Stimulated activated CD8-positive, alpha-beta memory T cell treated with anti-CD3 and anti-CD28 coated beads, Interleukin-4, amount 100 ng/mL, for 4 hours (primary cell): ENCODE data around the gene MT1B.
"Not testable (repeated sequence)": the region's sequence is repeated elsewhere in the genome, so short reads cannot be mapped to it uniquely, and the experiment has no call there.

Experiments used
- DNase-seq, 2 donors: peaks; one replicate each; pipeline ENCODE4 v3.0.0-alpha.2; 2020; ENCODE audit warnings: low read depth in 2 of 2, low spot score in 1 of 2

MT1B gene

GRCh38 chr16:56620339-56620897 lies 31.3 kb upstream of the MT1B start:
- DNase-seq: no peak

GRCh38 chr16:56621665-56622445 lies 29.8 kb upstream of the MT1B start:
- DNase-seq: not testable (repeated sequence)

- not testable (repeated sequence) for DNase-seq
Observed at GRCh38 chr16:56623184-56623583, 28.5 kb upstream of the MT1B start.

GRCh38 chr16:56623637-56624036 lies 28.0 kb upstream of the MT1B start:
- DNase-seq: no peak

GRCh38 chr16:56625140-56625942 lies 26.3 kb upstream of the MT1B start, which contains the start of gene MT1E:
Gene MT1E, plus strand, starts transcription at chr16:56625781. Its CDS starts 71 bp downstream, at chr16:56625852.
- DNase-seq: no peak

- no peak for DNase-seq
Observed at GRCh38 chr16:56625943-56626654, 25.6 kb upstream of the MT1B start.

- DNase-seq: no peak
Observed at GRCh38 chr16:56626685-56627084, 25.0 kb upstream of the MT1B start.

GRCh38 chr16:56628486-56629350 lies 23.0 kb upstream of the MT1B start:
- DNase-seq: no peak

GRCh38 chr16:56629531-56629930 lies 22.2 kb upstream of the MT1B start:
- no peak for DNase-seq

GRCh38 chr16:56630134-56630533 lies 21.6 kb upstream of the MT1B start:
- DNase-seq: no peak

GRCh38 chr16:56631197-56631596 lies 20.5 kb upstream of the MT1B start:
- no peak for DNase-seq

GRCh38 chr16:56631832-56632155 lies 19.9 kb upstream of the MT1B start:
- DNase-seq: no peak

- DNase-seq: no peak
Observed at GRCh38 chr16:56632156-56632847, 19.4 kb upstream of the MT1B start, which contains the start of gene MT1M. Gene MT1M, plus strand, starts transcription at chr16:56632659. Its CDS starts 73 bp downstream, at chr16:56632732.

- DNase-seq: no peak
Observed at GRCh38 chr16:56632848-56633365, 18.8 kb upstream of the MT1B start.

- DNase-seq: no peak
Observed at GRCh38 chr16:56633535-56633934, 18.2 kb upstream of the MT1B start.

- DNase-seq: no peak
Observed at GRCh38 chr16:56634715-56635440, 16.8 kb upstream of the MT1B start.

GRCh38 chr16:56635441-56635967 lies 16.2 kb upstream of the MT1B start:
- DNase-seq: no peak

GRCh38 chr16:56636616-56637413 lies 14.9 kb upstream of the MT1B start:
- DNase-seq: no peak
